Nephron (organoid): ENCODE data around the gene C1orf21.
A peak's percentile ranks its signal among the peaks of the same experiment; 100 is the strongest.

Experiments used
- H3K27ac Mint-ChIP-seq, 3 experiments: 2 replicates each; pipeline ENCODE4 v1.8.0; 2020; ENCODE audit warnings: mixed read lengths in 3 of 3, mild to moderate bottlenecking in 2 of 3, moderate library complexity in 1 of 3
- H3K27me3 Mint-ChIP-seq: 2 replicates; pipeline ENCODE4 v1.8.0; 2021; ENCODE audit warnings: low read depth, mild to moderate bottlenecking, moderate library complexity, mixed read lengths
- H3K36me3 Mint-ChIP-seq: 2 replicates; pipeline ENCODE4 v1.8.0; 2020; ENCODE audit warnings: low read depth, mixed read lengths
- H3K4me1 Mint-ChIP-seq: 2 replicates; pipeline ENCODE4 v1.8.0; 2020; ENCODE audit warnings: mixed read lengths
- H3K4me3 Mint-ChIP-seq, 3 experiments: 2 replicates each; pipeline ENCODE4 v1.8.0; 2020; ENCODE audit warnings: mild to moderate bottlenecking in 3 of 3, mixed read lengths in 3 of 3, moderate library complexity in 2 of 3
- H3K9me3 Mint-ChIP-seq: 2 replicates; pipeline ENCODE4 v1.8.0; 2020; ENCODE audit warnings: mixed read lengths
- TF ChIP-seq, protein P1 (sequence below), 3 experiments: fragments of 200-600 bp; sonication (generic); IDR thresholded peaks; one replicate each; pipeline ENCODE4 v1.5.0; 2021; ENCODE audit warnings: antibody characterized with exemption in 3 of 3; ENCODE audit not compliant: unreplicated experiment in 3 of 3

Gene C1orf21

DNA sequence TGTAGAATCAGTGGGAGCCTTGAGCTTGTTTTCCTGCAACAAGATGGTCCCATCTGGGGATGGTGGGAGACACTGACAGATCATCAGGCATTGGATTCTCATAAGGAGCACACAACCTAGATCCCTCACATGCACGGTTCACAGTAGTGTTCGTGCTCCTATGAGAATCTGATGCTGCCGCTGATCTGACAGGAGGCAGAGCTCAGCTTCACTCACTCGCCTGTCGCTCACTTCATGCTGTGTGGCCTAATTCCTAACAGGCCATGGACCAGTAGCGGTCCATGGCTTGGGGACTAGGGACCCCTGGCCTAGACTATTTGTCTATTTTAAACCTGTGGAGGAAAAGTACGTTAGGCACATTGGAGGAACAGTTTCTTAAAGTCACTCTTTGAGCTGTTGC is 227.8 kb downstream of the C1orf21 start:
- Mint-ChIP-seq H3K36me3 (no peaks in the 10 kb centered on the region), H3K9me3 (no peaks in the 10 kb centered on the region), H3K27me3 (peaks cover 4% of the 10 kb centered on the region), H3K4me1 (peaks cover 36% of the 10 kb centered on the region), H3K4me3 (no peak overlapping the region), H3K27ac (peak overlapping the region; percentile 2 to 32 (median 23))
- TF ChIP-seq, protein P1, sequence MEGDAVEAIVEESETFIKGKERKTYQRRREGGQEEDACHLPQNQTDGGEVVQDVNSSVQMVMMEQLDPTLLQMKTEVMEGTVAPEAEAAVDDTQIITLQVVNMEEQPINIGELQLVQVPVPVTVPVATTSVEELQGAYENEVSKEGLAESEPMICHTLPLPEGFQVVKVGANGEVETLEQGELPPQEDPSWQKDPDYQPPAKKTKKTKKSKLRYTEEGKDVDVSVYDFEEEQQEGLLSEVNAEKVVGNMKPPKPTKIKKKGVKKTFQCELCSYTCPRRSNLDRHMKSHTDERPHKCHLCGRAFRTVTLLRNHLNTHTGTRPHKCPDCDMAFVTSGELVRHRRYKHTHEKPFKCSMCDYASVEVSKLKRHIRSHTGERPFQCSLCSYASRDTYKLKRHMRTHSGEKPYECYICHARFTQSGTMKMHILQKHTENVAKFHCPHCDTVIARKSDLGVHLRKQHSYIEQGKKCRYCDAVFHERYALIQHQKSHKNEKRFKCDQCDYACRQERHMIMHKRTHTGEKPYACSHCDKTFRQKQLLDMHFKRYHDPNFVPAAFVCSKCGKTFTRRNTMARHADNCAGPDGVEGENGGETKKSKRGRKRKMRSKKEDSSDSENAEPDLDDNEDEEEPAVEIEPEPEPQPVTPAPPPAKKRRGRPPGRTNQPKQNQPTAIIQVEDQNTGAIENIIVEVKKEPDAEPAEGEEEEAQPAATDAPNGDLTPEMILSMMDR (IDR thresholded peaks at IDR 0.05; ENCODE audit: unreplicated experiment in 3 of 3): no peak

DNA sequence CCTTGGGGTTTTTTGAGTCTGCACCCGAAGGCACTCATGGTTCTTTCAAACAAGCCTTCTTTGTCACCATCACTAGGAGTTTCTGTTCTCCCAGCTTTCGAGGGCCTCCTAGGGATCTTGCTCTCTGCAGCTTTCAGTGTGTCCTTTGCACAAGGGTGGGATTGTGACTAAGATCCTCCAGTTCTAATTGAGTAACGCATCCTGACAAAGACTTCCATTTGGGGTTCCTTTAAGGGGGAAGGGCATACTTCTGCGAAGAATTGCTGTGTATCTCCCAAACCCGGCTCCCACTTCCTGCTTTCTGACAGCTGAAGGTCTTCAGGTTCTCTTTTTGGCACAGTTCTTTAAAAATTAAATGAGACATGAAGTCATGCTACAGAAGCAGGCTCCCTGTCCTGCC is 228.5 kb downstream of the C1orf21 start:
- Mint-ChIP-seq H3K4me3 (no peak overlapping the region), H3K27ac (peak overlapping the region; percentile 2 to 32 (median 23)), H3K36me3 (no peaks in the 10 kb centered on the region), H3K4me1 (peaks cover 40% of the 10 kb centered on the region), H3K9me3 (no peaks in the 10 kb centered on the region), H3K27me3 (peaks cover 4% of the 10 kb centered on the region)
- TF ChIP-seq, protein P1 (IDR thresholded peaks at IDR 0.05; ENCODE audit: unreplicated experiment in 3 of 3): no peak

DNA sequence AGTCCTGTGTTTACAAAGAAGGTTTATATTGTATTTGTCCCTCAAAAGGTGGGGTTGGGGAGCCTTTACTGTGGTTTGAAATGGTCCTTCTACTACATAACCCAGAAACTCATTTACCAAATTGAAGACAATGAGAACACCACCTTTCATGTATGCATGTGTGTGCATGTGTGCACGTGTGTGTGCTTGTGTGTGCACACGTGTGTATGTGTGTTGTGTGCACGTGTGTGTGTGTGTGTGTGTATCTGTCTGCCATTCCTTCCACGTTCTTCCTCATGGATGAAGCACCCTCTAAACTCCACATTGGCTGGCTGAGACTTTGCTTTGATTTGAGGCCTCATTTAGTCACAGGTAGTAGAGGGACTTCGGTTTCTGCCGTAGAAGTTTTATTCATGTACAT is 229.7 kb downstream of the C1orf21 start:
- TF ChIP-seq, protein P1 (IDR thresholded peaks at IDR 0.05; ENCODE audit: unreplicated experiment in 3 of 3): no peak
- Mint-ChIP-seq H3K36me3 (no peaks in the 10 kb centered on the region), H3K9me3 (no peaks in the 10 kb centered on the region), H3K4me3 (no peak overlapping the region), H3K27me3 (peaks cover 4% of the 10 kb centered on the region), H3K4me1 (peaks cover 42% of the 10 kb centered on the region), H3K27ac (no peak overlapping the region)

DNA sequence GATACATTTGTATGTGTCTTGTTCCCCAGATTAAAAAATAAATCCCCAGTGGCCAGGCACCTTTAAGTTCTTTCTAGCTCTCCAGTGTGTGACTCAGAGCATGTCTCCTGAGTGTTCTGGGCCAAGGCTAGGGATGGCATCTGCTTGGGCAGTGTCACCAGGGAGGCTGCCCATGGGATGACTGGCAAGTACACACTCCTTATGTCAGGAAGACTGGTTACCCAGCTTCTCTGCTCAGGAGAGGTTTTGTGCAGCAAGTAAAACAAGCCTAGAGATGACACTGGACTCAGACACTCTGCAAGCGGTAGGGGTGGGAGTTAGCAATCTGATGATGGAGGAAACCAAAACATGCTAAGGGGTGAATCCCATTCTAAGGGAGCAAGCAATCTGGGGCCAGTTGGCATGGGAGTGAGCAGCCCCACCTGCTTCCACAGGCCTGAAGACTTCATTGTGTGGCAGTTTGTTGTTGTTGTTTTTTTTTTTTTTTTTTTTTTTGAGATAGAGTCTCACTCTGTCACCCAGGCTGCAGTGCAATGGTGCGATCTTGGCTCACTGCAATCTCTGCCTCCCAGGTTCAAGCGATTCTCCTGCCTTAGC is 230.7 kb downstream of the C1orf21 start:
- TF ChIP-seq, protein P1 (IDR thresholded peaks at IDR 0.05; ENCODE audit: unreplicated experiment in 3 of 3): no peak
- peaks cover 51% of the 10 kb centered on the region for H3K4me1 Mint-ChIP-seq
- no peaks in the 10 kb centered on the region for H3K9me3 Mint-ChIP-seq

DNA sequence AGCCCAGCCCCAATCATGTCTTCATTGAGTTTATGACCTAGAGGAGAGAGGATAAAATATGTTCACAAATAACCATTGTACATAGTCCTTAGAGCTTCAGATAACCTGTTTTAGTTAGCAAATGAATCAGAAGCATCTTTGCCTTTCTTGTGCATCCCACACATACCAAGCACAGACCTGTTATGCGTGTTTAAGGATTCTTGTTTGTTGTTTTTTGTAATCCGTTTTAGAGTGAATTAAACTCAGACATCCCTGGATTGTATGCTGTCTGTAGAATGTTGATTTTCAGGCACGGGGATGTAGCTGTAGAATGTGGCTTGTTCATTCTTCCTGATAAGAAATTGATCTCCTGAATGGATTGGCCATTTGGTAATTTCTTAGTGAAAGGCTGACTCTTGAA is 232.0 kb downstream of the C1orf21 start:
- peaks cover 63% of the 10 kb centered on the region for H3K4me1 Mint-ChIP-seq
- TF ChIP-seq, protein P1 (IDR thresholded peaks at IDR 0.05; ENCODE audit: unreplicated experiment in 3 of 3): no peak

More for the DNA sequence above, 230.7 kb downstream of the C1orf21 start:
- peaks cover 4% of the 10 kb centered on the region for H3K27me3 Mint-ChIP-seq
- H3K27ac Mint-ChIP-seq: no peak overlapping the region
- no peak overlapping the region for H3K4me3 Mint-ChIP-seq
- no peaks in the 10 kb centered on the region for H3K36me3 Mint-ChIP-seq

DNA sequence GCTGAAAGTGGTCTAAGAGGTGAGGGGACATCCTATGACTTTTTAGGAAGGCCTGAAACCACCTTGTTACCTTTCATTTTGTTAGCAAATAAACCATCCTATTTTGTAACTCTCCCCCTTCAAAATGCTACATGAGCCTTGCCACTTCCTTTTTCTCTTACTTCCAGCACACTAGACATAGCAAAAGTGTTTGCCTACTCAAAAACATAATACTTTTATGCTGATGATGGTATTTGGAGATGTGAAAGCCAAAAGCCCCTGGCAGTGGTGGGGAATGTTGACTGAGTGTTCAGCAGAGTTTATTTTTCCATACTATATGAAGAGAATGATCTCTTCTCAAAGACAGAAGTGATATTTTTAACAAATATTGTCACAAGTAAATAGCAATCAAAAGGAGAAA is 233.6 kb downstream of the C1orf21 start:
- Mint-ChIP-seq H3K4me1 (peaks cover 68% of the 10 kb centered on the region), H3K4me3 (no peak overlapping the region), H3K36me3 (no peaks in the 10 kb centered on the region), H3K27ac (peak overlapping the region in 1 of 3 experiments; percentile 69), H3K27me3 (peaks cover 4% of the 10 kb centered on the region), H3K9me3 (no peaks in the 10 kb centered on the region)
- TF ChIP-seq, protein P1 (IDR thresholded peaks at IDR 0.05; ENCODE audit: unreplicated experiment in 3 of 3): no peak

More for the DNA sequence above, 232.0 kb downstream of the C1orf21 start:
- Mint-ChIP-seq H3K36me3 (no peaks in the 10 kb centered on the region), H3K9me3 (no peaks in the 10 kb centered on the region), H3K27ac (peak overlapping the region in 2 of 3 experiments; percentile 37 to 69), H3K4me3 (no peak overlapping the region), H3K27me3 (peaks cover 4% of the 10 kb centered on the region)
